SK-N-MC (cell line): ENCODE results near the gene PANK1.

Experiments
- DNase-seq: peaks from one replicate; pipeline ENCODE4 v3.0.0-alpha.2; 2011; ENCODE audit warnings: low read depth, low spot score
- H3K27ac ChIP-seq: fragments of 200-600 bp; sonication (generic); 2 replicates; pipeline ENCODE4 v1.5.1; 2016; ENCODE audit warnings: mixed run types
- H3K36me3 ChIP-seq: fragments of 200-600 bp; sonication (generic); 2 replicates; pipeline ENCODE4 v1.6.1; 2017; ENCODE audit warnings: antibody characterized with exemption, low read length, mixed read lengths; ENCODE audit not compliant: insufficient read depth
- H3K4me3 ChIP-seq: fragments of 200-600 bp; sonication (generic); 2 replicates; pipeline ENCODE4 v1.5.1; 2016
- H3K9ac ChIP-seq: fragments of 200-600 bp; sonication (generic); 2 replicates; pipeline ENCODE4 v1.8.0; 2017; ENCODE audit warnings: mixed run types, mixed read lengths; ENCODE audit not compliant: insufficient read length
- H3K9me3 ChIP-seq: fragments of 200-600 bp; sonication (generic); 2 replicates; pipeline ENCODE4 v1.6.1; 2017; ENCODE audit warnings: low read depth, mild to moderate bottlenecking, antibody characterized with exemption, low read length, moderate library complexity, mixed read lengths
- EZH2 ChIP-seq: fragments of 200-600 bp; sonication (generic); IDR thresholded peaks from one replicate; pipeline ENCODE4 v1.6.1; 2017; ENCODE audit warnings: antibody characterized with exemption
- FOXP2 ChIP-seq: optimal IDR thresholded peaks from 2 replicates; pipeline ENCODE3; 2011; ENCODE audit warnings: mild to moderate bottlenecking, moderate library complexity; ENCODE audit not compliant: insufficient read depth; ENCODE audit errors: extremely low read length, control extremely low read depth
- POLR2AphosphoS5 ChIP-seq: IDR thresholded peaks from 2 replicates; pipeline ENCODE4 v1.6.1; 2012; ENCODE audit warnings: mild to moderate bottlenecking, low read depth, low read length, borderline replicate concordance

Gene PANK1

DNA sequence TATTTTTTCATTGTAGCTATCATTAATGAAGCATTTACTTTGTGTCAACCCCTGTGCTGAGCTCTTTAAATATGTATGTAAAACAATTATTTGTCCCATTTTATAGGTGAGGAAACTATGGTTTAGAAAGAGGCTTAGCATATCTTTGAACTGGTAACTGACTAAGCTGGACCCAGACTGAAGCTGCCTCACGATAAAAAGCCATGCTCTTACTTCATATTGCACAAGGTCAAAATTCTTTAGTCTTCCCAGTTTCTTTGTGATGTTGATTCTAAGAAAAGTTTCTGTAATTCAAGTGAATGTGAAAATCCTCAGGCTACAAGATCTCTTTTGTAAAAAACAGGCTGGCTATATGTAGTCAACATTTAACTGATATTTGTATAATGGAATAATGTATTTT is 63.0 kb downstream of the PANK1 start:
- no peak overlapping the region for H3K4me3 ChIP-seq
- DNase-seq, result no peak
- H3K27ac ChIP-seq, result no peak overlapping the region
- TF ChIP-seq FOXP2 (no peak), POLR2AphosphoS5 (no peak), EZH2 (no peak)
- no peak overlapping the region for H3K9ac ChIP-seq
- H3K36me3 ChIP-seq, result no peaks in the 10 kb centered on the region
- H3K9me3 ChIP-seq, result no peaks in the 10 kb centered on the region

- no peaks in the 10 kb centered on the region for H3K9me3 ChIP-seq
- no peak overlapping the region for H3K27ac ChIP-seq
- H3K36me3 ChIP-seq, result no peaks in the 10 kb centered on the region
- no peak for DNase-seq
- no peak overlapping the region for H3K4me3 ChIP-seq
- H3K9ac ChIP-seq, result no peak overlapping the region
- TF ChIP-seq FOXP2 (no peak), EZH2 (no peak), POLR2AphosphoS5 (no peak)
Measured at GRCh38 chr10:89580243-89580642, 64.8 kb downstream of the PANK1 start.

- Histone ChIP-seq H3K27ac (no peak overlapping the region), H3K4me3 (no peak overlapping the region)
Measured at GRCh38 chr10:89576696-89577095, 68.3 kb downstream of the PANK1 start.

GRCh38 chr10:89576022-89576421 is 69.0 kb downstream of the PANK1 start:
- no peak overlapping the region for H3K27ac ChIP-seq
- no peak overlapping the region for H3K9ac ChIP-seq
- H3K36me3 ChIP-seq, result no peaks in the 10 kb centered on the region
- TF ChIP-seq POLR2AphosphoS5 (no peak), FOXP2 (no peak), EZH2 (no peak)
- no peak overlapping the region for H3K4me3 ChIP-seq
- H3K9me3 ChIP-seq, result no peaks in the 10 kb centered on the region
- no peak for DNase-seq

More at GRCh38 chr10:89576696-89577095, 68.3 kb downstream of the PANK1 start:
- H3K9ac ChIP-seq, result no peak overlapping the region
- no peaks in the 10 kb centered on the region for H3K9me3 ChIP-seq
- no peaks in the 10 kb centered on the region for H3K36me3 ChIP-seq
- TF ChIP-seq POLR2AphosphoS5 (no peak), EZH2 (no peak), FOXP2 (no peak)
- DNase-seq, result no peak

- H3K36me3 ChIP-seq, result no peaks in the 10 kb centered on the region
- H3K9me3 ChIP-seq, result no peaks in the 10 kb centered on the region
- no peak overlapping the region for H3K4me3 ChIP-seq
- no peak for DNase-seq
- no peak for TF ChIP-seq POLR2AphosphoS5
- TF ChIP-seq EZH2, result no peak
- no peak for TF ChIP-seq FOXP2
- H3K27ac ChIP-seq, result no peak overlapping the region
- no peak overlapping the region for H3K9ac ChIP-seq
Measured at GRCh38 chr10:89575031-89575430, 70.0 kb downstream of the PANK1 start.

DNA sequence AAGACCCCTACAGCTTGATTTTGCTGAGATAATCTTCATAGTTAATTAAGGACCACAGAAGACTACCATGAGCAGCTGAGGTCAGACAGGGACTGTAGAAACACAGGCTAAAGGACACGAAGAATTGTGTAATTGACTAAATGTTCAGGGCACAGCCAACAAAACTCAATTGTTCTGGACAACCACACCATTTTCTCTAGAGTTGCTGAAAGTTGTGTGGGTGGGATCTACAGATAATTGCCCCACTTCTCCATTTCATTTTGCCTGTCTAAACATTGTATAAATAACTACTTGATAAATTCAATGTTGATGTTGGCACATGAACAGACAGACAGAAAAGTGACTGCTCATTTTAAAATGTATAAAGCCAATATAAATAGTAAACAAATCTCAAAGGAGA is 70.7 kb downstream of the PANK1 start:
- TF ChIP-seq POLR2AphosphoS5 (no peak), FOXP2 (no peak), EZH2 (no peak)
- no peak for DNase-seq

GRCh38 chr10:89567576-89568245 is 77.3 kb downstream of the PANK1 start:
- no peak for TF ChIP-seq EZH2
- TF ChIP-seq FOXP2, result no peak
- TF ChIP-seq POLR2AphosphoS5, result no peak
- Histone ChIP-seq H3K9ac (no peak overlapping the region), H3K27ac (no peak overlapping the region), H3K36me3 (no peaks in the 10 kb centered on the region), H3K4me3 (no peak overlapping the region), H3K9me3 (no peaks in the 10 kb centered on the region)
- DNase-seq, result no peak

More for the DNA sequence above, 70.7 kb downstream of the PANK1 start:
- H3K36me3 ChIP-seq, result no peaks in the 10 kb centered on the region
- no peak overlapping the region for H3K27ac ChIP-seq
- H3K4me3 ChIP-seq, result no peak overlapping the region
- H3K9ac ChIP-seq, result no peak overlapping the region
- H3K9me3 ChIP-seq, result no peaks in the 10 kb centered on the region

DNA sequence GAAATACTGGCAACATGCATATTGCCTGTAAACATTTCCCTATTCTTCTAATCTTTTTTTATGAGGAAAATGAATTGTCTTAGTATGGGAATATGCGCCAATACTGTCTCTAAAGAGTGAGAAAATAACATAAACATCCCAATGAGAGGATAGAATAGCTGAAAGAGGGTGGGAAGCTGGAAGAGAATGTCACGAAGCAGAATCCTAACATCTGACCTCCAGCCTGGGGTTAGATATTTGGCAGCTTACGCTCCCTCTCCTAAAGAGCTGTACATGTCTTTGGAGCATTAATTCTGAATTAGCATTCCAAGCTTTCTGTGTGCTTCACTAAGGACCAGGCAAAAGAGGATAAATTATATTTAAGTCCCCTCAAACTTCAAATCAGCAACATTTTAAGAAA is 78.0 kb downstream of the PANK1 start:
- H3K9ac ChIP-seq, result no peak overlapping the region
- H3K27ac ChIP-seq, result no peak overlapping the region
- no peaks in the 10 kb centered on the region for H3K9me3 ChIP-seq
- H3K36me3 ChIP-seq, result no peaks in the 10 kb centered on the region
- H3K4me3 ChIP-seq, result no peak overlapping the region
- TF ChIP-seq POLR2AphosphoS5 (no peak), FOXP2 (no peak)
- DNase-seq, result no peak
